Left colon (tissue), 2 donors: ENCODE measurements around the gene ZDHHC22. TPM values are rescaled to one million over a fixed set of nuclear protein-coding genes. Genes with fewer than 3 reads are reported as not detected.

Experiments
- ATAC-seq: fragments of 200-7000 bp; cut with Tn5 transposase; one replicate; pipeline ENCODE4 v1.9.1; 2020; ENCODE audit warnings: mild to moderate bottlenecking, moderate library complexity
- DNase-seq, 2 donors: peaks; one replicate each; pipeline ENCODE4 v3.0.0-alpha.2; 2020
- intact Hi-C, 2 donors: fragments of 100-400 bp; cut with DNase I in 1 of 2; cut with micrococcal nuclease in 1 of 2; formaldehyde crosslinking; loops; one replicate each; pipeline versions ENCODE4 v1.11.2 to v1.14.0; 2022; cut with DNase I, micrococcal nuclease
- total RNA-seq, 2 donors: library from RNA; stranded (reverse); fragmentation: NEBNext Ultra II Directional; extraction: Animal tissue kit (Norgen Biotek cat#: 25700); gene quantifications; one replicate each; pipeline ENCODE4 v1.2.1, GENCODE V29; 2021
- donor health status: DM: no; HTN: no; CAD: no.
- donor health status: DM: yes; HTN: yes; CAD: no.

The ZDHHC22 gene
- total RNA-seq, 2 donors from 2014 or later, result not detected

DNA sequence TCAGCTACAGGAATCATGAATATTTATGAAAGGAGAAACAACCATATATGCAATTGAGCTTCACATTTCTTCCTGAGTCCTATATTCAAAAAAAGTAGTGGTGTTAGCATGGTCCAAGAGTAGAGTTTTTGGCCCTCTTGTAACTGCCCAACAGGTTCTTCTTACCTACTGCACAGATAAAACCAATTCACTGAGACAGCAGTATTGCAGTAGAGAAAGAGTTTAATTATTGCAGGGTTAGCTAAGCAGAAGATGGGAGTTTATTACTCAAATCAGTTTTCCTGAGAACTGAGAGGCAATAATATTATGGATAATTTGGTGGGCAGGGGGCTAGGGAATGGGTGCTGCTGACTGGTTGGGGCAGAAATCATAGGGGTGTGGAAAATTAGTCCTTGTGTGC, 50.1 kb downstream of the ZDHHC22 start:
- intact Hi-C loops, result no loop called here
- DNase-seq (no peak), ATAC-seq (no peak)

DNA sequence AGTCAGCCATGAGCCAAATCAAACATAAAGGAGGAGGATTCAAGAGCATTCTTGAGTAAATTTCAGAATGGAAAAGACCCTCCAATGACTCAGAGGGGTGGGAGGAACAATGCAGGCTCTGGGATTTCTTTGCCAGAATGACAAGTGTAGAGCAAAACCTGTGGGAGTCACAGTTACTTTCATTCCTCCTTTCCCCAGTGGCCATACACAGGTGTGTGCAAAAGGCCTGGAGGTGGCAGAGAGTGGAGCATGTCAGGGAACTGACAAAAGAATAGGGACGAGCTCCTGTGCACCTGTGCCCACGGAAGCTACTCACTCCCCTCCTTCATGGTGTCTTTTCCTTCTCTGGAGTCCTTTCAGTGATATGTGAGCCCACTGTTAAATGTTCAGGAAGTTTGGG, 52.9 kb downstream of the ZDHHC22 start:
- ATAC-seq, result peak; percentile 17
- no peak for DNase-seq
- intact Hi-C loops, result no loop called here

DNA sequence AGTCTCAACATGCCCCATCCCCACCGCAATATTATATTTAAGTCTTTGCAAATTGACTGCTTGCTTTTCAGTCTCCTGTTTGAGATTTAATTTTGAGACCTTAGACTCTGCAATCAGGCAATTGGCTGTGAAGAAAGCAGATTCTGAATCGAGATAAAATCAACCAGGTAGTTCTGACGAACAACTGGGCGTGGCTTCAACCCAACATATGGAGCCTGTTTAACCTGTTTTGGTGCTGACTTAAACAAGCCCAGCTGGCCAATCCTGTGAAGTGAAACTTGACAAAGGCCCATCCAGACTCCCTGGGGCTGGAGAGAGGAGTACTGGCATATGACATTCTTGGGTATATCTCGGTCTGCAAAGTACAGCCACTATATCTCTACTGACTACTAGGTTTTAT, 53.4 kb downstream of the ZDHHC22 start:
- ATAC-seq, result peak; percentile 99
- intact Hi-C loops, result no loop called here
- peak; percentile 83 to 87 for DNase-seq

DNA sequence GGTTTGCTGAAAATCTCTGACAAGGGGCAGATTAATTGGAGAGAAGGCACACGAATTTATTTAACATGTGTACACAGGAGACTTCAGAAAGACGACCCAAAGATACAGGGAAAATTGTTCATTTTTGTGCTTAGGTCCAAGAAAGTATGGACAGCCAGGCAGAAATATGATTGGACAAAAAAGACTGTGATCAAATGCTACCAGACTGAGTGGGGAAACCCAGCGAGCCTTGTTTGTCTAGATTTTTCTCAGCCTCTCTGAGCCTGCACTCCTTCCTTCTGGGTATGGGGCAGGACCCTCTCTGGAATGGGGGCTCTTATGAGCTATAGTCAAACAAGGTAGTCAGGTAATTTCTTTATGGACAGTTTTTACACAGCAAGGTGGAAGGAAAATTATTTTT, 54.0 kb downstream of the ZDHHC22 start:
- ATAC-seq, result no peak
- intact Hi-C loops, result no loop called here

DNA sequence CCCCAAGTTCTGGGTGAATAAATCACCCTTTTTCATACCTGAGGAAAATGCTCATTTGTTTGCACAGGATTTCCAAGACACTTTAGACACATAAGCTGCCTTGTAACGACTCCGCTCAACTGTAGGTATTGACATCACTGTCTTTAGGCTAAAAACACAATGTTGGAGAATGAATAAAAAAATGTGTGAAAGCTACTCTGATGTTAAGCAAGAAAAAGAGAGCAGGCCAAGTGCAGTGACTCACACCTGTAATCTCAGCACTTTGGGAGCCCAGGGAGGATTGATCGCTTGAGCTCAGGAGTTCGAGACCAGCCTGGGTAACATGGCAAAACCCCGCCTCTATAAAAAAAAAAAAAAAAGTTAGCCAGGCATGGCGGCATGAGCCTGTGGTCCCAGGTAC, 54.6 kb downstream of the ZDHHC22 start:
- ATAC-seq, result no peak
- intact Hi-C loops, result no loop called here

More for the DNA sequence above, 54.0 kb downstream of the ZDHHC22 start:
- DNase-seq, result no peak

DNA sequence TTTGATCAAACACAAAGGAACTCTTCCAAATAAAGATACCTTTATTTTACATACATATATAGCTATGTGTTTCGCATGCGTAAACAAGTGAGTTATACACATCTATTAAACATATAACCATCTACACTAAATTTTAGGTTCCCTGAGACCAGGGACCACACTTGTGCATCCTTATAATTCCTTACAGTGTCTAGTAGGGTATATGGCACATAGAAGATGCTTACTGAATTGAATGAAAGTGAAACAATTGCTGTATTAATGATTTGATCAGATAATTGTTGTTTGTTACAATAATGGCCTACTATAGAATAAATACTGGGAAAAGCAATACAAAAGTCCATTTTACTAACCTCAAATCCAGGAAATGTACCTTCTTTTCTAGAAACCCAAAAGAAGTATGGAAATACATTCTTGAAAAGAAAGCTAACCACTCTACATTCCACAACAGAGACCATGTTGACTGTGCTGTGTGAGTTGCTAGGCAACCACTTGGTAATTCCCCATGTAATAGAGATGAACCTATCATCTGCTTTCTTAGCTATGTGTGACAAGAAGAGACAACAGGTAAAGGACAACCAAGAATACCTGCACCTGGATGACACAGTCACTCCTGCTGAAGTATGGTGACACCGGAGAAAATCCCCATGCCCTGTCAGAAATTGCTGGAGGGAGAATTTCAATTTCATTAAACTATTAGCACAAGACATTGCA, 55.4 kb downstream of the ZDHHC22 start:
- intact Hi-C loops, result no loop called here
- ATAC-seq (no peak), DNase-seq (no peak)

More for the DNA sequence above, 54.6 kb downstream of the ZDHHC22 start:
- no peak for DNase-seq

DNA sequence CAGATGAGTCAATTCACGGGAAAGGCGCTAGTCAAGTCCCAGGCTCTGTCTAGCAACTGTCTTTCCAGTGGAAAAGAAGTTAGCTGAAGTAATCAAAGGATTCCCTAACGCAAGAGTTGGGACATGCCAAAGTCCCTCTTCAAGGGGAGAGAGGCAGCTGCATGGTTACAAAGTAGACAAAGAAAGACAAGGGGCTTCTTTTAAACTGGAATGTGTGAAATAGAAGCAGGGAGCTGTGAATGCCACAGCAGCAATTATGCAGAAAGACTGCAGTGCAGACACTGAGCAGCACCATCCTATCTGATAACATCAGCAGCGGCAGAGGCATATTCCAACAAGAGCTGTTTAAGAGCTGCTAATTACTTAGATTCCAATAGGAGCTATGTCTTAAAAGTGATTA, 56.1 kb downstream of the ZDHHC22 start:
- intact Hi-C loops, result no loop called here
- DNase-seq, result no peak
- ATAC-seq, result no peak

DNA sequence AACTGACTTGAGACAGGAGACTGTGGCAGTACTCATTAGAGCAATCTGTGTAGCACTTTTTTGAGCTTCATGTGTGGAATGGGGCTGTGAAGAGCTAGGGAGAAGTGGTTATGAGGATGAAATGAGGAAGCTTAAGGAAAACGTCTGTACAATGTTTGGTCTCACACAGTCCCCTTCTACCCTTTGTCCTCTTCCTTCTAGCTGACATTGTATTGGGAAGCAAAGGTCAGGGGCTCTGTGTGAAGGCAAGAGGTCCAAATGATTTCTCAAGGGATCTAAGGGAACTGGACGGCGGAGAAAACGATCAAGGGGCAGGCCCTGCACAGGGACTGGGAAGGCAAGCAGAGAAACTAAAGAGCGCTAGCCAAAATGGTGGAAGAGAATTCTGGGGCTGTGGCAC, 56.6 kb downstream of the ZDHHC22 start:
- intact Hi-C loops, result no loop called here
- DNase-seq (no peak), ATAC-seq (no peak)

DNA sequence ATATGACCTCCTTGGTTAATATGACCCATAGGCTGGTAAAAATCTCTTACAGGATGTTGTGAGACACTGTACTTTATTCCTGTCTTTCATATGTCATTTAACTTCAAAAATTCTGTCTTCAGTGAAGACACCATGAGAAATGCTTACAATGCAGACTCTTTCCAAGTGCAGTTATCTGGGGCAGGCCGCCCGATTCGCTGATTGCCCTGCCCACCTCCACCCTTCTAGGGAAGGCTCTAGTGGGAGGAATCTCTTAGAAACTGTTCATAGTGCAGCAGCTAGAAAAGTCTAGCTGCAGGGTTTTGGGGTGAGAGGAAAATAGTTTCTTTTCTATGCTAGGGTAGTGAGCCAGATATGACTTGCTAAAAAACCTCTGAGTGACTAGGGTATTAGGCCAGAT, 58.5 kb downstream of the ZDHHC22 start:
- intact Hi-C loops, result no loop called here
- no peak for ATAC-seq
- DNase-seq, result no peak

DNA sequence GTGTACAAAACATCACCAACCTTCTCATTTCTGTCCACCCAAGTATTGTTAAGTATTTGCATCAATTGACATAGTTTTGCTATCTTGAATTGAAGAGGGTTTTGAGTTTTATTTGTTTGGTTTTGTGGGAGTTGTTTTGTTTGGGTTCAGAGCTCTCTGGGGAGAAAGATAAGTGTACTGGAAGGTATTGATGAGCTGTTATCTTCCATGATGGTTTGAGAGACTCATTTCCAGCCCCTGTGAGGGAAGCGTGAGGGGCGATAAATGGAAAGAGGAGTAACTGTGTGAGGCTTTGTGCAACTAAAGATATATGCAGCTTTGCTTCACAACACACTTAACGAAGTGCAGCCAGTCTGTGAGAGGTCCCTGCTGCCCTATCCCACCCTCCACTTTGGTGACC, 59.2 kb downstream of the ZDHHC22 start:
- no peak for DNase-seq
- intact Hi-C loops, result no loop called here
- ATAC-seq, result no peak

Other genes starting within 250 kb of the ZDHHC22 start
- gene IRF2BPL, start 113.1 kb downstream of the ZDHHC22 start, total RNA-seq, result 10 to 100 TPM; 15.5 to 25.5 TPM
- gene CIPC, start 43.5 kb downstream of the ZDHHC22 start, total RNA-seq, result 10 to 100 TPM; 50.4 to 52.0 TPM
- 10 to 100 TPM; 22.4 to 43.0 TPM for gene TMEM63C, start 40.0 kb upstream of the ZDHHC22 start, total RNA-seq
- under 1 TPM in 1 of 2 donors, not detected in 1; 0.31 TPM for gene NGB, start 129.4 kb upstream of the ZDHHC22 start, total RNA-seq
- 10 to 100 TPM; 15.9 to 24.0 TPM for gene POMT2, start 179.1 kb upstream of the ZDHHC22 start, total RNA-seq
- gene GSTZ1, start 179.2 kb upstream of the ZDHHC22 start, total RNA-seq, result 10 to 100 TPM; 30.7 to 34.4 TPM
- gene TMED8, start 235.3 kb upstream of the ZDHHC22 start, total RNA-seq, result 1 to 10 TPM; 7.4 TPM
- gene SAMD15, start 235.6 kb upstream of the ZDHHC22 start, total RNA-seq, result under 1 TPM; 0.31 to 0.36 TPM